PC-3 (cell line): ENCODE data around the gene EVA1B.

Experiments
- CTCF ChIP-seq: fragments of 300-600 bp; sonication (generic); conservative IDR thresholded peaks from 2 replicates; pipeline ENCODE4 v1.5.1; 2017; ENCODE audit warnings: antibody characterized with exemption, low read depth, mild to moderate bottlenecking, low read length
- EZH2phosphoT487 ChIP-seq: fragments of 300-600 bp; sonication (generic); IDR thresholded peaks from 2 replicates; pipeline ENCODE4 v1.6.1; 2018; ENCODE audit warnings: mild to moderate bottlenecking, antibody characterized with exemption, low read length, borderline replicate concordance

GRCh38 chr1:36322786-36323635, 434 bp downstream of the EVA1B start:
- no peak for TF ChIP-seq CTCF
- TF ChIP-seq EZH2phosphoT487: no peak
